IPS DF 4.7 (cell line): ENCODE data around the gene IFNE.
"Not testable (repeated sequence)": the region's sequence is repeated elsewhere in the genome, so short reads cannot be mapped to it uniquely, and the experiment has no call there.

ENCODE experiments used
- DNase-seq: peaks from one replicate; pipeline ENCODE4 v3.0.0-alpha.2; 2013; ENCODE audit warnings: low spot score; ENCODE audit errors: extremely low read depth

IFNE gene

DNA sequence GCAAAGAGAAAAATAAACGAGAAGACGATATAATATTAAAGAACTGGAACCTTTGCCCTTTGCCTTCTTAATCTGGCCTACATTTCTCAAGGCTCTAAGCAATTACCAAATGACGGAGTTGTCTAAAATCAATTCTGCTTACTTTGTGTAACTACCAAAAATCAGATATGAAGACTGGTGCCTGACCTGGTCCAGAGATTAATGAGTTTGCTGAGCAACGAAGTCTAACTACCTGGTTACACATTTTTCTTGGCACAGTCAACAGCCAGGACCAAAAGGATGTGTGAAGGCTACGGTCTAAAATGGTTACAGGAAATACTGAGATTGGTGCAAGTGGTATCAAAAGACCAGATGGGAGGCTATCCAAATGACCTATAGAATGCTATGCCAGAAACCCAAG lies 17.8 kb upstream of the IFNE start:
- DNase-seq = no peak

GRCh38 chr9:21491756-21492155 lies 9.6 kb upstream of the IFNE start:
- DNase-seq = no peak

DNA sequence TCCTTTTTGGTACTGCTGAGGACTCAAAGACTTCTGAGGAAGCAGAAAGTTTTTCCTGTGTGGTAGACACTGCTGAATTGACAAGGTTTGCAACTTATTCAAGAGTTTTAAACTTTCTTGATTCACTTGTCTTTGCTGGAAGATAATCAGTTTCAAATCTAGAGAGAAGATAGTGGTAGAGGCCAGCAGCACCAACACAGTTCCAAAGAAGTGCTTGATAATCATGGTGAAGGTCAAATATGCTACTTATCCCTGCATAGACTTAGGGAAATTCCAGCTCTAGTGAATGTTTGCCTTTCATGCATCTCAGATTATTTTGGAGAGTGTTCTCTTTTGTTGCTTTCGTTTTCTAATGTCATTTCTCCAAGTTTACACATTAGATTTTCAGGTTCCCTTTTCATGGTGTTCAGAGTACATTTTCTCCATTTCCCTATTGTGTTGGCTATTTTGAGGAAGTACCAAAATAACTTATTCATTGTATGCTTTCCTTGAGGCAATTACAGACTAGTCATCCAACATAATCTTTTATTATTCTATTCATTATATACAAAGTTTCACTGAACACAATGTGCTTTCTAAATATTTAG lies 550 bp downstream of the IFNE start:
- no peak for DNase-seq

GRCh38 chr9:21479152-21479702 lies 2.9 kb downstream of the IFNE start:
- DNase-seq = no peak

- no peak for DNase-seq
Measured at GRCh38 chr9:21477466-21477865, 4.6 kb downstream of the IFNE start.

GRCh38 chr9:21473236-21473635 lies 8.9 kb downstream of the IFNE start:
- no peak for DNase-seq

GRCh38 chr9:21470126-21470525 lies 12.0 kb downstream of the IFNE start:
- no peak for DNase-seq

GRCh38 chr9:21465859-21466518 lies 16.1 kb downstream of the IFNE start:
- no peak for DNase-seq

DNA sequence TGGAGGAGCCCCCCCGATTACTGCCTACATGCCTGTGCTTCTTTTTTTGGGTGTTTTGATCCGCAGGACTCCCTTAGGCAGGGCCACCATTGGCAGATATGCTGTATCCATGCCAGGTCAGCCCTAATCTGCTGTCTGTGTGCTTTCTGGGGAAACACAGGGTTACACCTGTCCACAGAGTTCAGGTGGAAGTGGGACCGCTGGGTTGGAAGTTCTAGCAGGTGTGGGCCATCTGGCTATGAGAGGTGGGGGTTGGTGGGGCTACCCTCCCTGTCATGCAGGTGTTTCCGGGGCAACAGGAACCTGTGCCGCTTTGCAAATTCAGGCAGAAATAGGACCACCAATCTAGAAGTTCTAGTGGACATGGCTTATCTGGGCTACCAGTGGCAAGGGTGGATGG lies 17.0 kb downstream of the IFNE start:
- DNase-seq = no peak

GRCh38 chr9:21461377-21461776 lies 20.7 kb downstream of the IFNE start:
- DNase-seq = no peak

DNA sequence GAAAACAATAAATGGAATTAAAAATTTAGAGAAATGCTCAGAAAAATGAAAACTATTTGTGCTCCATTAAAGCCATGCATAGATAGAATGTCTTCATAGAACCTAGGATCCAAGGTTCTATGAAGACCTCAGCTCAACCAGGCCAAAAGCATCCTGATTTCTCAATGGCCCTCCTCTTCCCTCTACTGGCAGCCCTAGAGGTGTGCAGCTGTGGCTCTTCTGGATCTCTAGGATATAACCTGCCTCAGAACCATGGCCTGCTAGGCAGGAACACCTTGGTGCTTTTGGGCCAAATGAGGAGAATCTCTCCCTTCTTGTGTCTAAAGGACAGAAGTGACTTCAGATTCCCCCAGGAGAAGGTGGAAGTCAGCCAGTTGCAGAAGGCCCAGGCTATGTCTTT lies 26.8 kb downstream of the IFNE start:
- DNase-seq = no peak

DNA sequence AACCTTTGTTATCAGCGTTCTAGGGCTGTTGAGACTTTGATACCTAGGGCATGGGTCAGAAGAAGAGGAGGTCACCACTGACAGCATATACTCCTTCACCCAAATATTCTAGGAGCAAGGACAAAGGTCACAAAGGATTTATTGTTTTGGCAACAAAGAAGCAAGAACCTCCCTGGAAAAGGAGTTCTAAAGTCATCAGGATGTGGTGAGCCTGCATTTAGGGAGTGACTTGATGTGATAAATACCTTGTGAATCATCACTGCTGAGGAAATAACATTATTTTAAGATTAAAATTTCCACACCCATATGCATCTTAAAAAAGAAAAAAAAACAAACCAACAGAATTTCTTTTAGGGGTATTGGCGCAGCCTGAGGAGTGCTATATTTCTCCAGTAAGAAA lies 28.0 kb downstream of the IFNE start:
- no peak for DNase-seq

GRCh38 chr9:21452681-21453080 lies 29.4 kb downstream of the IFNE start:
- no peak for DNase-seq

DNA sequence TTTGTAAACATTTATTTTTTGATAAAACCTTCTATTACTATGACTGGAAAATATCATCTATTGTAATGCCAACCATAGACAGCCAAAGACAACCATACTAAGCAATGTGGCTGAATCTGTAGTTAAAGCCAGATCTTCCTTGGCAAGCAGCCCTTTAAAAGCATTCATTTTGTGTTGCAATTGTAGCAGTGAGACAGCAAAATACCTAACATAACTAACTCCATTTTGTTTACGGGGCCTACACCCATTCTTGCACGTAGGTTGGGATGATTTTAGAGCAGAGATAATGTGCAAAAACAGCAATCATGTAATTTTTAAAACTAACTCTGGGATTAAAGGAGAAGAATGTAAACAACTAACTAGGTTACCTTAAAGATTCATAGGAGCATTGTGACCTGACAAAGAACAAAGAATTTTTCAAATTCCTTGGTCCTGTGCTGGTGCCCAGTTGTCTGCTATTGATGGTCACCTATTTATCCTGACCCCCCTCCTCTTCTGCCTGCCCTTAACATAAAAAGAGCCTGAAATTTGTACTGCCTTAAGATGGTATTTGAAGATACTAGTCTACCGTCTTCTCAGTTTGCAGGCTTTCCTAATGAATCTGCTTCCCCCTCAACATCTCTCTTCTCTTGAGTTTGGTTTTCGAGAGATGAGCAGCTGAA lies 31.2 kb downstream of the IFNE start:
- DNase-seq = no peak

DNA sequence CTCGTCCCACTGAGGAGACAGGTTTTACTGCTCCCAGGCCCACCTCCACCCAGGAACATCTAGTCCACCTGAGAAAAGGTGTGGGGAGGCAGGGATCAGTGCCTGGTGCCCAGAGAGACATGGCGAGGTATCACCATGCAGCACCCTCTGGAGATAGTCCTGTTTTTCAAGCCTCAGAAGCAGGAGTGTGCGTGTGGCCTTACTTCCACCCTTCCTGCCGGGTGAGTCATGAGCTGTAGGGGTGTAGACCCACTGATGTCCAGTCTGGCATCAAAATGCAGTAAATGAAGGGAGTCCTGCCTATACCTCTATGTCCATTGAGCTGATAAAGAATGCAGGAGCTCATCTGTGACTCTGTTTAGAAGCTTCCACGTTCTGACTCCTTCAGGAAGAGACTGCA lies 32.8 kb downstream of the IFNE start:
- DNase-seq = not testable (repeated sequence)

GRCh38 chr9:21443849-21444625 lies 38.1 kb downstream of the IFNE start:
- no peak for DNase-seq

DNA sequence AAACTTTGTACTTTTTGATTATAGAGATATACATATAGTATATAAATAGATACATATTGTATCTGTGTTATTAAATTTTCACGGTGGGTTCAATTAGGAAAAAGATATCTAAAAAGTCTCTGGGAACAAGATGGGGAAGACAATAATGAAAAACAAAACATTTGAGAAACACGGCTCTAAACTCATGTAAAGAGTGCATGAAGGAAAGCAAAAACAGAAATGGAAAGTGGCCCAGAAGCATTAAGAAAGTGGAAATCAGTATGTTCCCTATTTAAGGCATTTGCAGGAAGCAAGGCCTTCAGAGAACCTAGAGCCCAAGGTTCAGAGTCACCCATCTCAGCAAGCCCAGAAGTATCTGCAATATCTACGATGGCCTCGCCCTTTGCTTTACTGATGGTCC lies 42.0 kb downstream of the IFNE start, which contains the start of gene IFNA1:
Gene IFNA1 (plus strand): TSS at position 301 of the 400 bp plus-strand sequence. CDS start 69 bp downstream, at position 370.
- no peak for DNase-seq

GRCh38 chr9:21435015-21435383 lies 47.1 kb downstream of the IFNE start:
- not testable (repeated sequence) for DNase-seq

GRCh38 chr9:21434202-21435014 lies 47.7 kb downstream of the IFNE start:
- DNase-seq = peak; percentile 46

DNA sequence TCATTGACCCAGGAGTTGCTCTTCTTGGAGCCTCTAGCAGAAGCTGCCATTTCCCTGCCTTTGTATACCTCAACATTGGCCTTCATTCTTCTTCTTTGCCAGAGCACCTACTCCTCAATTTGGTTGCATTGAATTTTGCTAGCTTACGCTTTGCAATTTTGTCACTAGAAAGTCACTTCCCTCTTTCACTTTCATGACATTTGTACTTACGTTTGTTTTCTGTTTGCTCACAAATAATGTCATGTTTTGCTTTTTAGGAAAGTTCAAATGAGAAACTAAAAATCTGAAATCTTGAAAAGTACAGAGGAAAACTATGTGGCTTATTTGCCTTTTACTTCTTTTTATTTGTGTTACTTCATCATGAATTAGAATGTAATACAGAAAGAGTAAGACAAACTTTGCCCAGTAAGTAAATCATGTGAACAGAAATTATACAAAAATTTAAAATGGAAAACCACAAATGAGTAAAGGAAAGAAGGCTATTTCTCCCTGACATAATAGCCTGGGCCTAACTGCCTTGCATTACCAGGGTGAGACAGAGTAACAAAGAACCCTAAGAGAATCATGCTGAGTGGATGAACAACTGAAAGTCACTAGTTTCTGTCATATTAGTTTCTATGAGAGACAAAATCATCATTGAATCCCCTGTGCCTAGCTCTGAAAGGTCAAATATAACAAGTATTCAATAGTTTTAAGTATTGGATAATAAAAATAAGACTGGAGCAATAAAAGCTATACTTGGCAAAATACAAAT lies 49.3 kb downstream of the IFNE start:
- no peak for DNase-seq
